Measurements from ENCODE around the gene OTUD5. TPM values are rescaled to one million over a fixed set of nuclear protein-coding genes. Genes with fewer than 3 reads are reported as not detected.

OTUD5 gene
- total RNA-seq, 1 donor from 2014 or later: 64.5 TPM

DNA sequence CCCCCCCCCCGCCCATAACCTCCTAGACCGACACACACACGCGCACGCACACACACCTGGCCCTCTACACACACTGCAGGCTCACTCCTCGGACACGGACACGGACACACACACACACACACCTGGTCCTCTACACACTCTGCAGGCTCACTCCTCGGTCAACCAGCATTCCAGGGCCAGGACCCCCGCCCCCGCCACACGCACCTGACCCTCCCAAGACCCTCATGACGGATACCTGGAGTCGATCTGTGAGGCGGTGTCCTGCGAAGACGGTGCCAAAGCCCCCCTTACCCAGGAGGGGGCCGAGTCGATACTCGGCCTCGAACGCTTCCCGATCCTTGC is 39.1 kb downstream of the OTUD5 start:
- DNase-seq (ENCODE audit: low spot score in 2 of 2, unreplicated experiment in 2 of 2): no peak
- TF ChIP-seq, protein P1, sequence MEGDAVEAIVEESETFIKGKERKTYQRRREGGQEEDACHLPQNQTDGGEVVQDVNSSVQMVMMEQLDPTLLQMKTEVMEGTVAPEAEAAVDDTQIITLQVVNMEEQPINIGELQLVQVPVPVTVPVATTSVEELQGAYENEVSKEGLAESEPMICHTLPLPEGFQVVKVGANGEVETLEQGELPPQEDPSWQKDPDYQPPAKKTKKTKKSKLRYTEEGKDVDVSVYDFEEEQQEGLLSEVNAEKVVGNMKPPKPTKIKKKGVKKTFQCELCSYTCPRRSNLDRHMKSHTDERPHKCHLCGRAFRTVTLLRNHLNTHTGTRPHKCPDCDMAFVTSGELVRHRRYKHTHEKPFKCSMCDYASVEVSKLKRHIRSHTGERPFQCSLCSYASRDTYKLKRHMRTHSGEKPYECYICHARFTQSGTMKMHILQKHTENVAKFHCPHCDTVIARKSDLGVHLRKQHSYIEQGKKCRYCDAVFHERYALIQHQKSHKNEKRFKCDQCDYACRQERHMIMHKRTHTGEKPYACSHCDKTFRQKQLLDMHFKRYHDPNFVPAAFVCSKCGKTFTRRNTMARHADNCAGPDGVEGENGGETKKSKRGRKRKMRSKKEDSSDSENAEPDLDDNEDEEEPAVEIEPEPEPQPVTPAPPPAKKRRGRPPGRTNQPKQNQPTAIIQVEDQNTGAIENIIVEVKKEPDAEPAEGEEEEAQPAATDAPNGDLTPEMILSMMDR (IDR thresholded peaks at IDR 0.05; ENCODE audit: unreplicated experiment): no peak
- peak overlapping the region; percentile 82 for H3K27ac Mint-ChIP-seq
- no peaks in the 10 kb centered on the region for H3K9me3 Mint-ChIP-seq
- H3K4me3 Mint-ChIP-seq: peak overlapping the region; percentile 73
- H3K4me1 Mint-ChIP-seq: peaks cover 22% of the 10 kb centered on the region
- H3K36me3 Mint-ChIP-seq: peaks cover 4% of the 10 kb centered on the region
- no peaks in the 10 kb centered on the region for H3K27me3 Mint-ChIP-seq (ENCODE audit: low read depth)

DNA sequence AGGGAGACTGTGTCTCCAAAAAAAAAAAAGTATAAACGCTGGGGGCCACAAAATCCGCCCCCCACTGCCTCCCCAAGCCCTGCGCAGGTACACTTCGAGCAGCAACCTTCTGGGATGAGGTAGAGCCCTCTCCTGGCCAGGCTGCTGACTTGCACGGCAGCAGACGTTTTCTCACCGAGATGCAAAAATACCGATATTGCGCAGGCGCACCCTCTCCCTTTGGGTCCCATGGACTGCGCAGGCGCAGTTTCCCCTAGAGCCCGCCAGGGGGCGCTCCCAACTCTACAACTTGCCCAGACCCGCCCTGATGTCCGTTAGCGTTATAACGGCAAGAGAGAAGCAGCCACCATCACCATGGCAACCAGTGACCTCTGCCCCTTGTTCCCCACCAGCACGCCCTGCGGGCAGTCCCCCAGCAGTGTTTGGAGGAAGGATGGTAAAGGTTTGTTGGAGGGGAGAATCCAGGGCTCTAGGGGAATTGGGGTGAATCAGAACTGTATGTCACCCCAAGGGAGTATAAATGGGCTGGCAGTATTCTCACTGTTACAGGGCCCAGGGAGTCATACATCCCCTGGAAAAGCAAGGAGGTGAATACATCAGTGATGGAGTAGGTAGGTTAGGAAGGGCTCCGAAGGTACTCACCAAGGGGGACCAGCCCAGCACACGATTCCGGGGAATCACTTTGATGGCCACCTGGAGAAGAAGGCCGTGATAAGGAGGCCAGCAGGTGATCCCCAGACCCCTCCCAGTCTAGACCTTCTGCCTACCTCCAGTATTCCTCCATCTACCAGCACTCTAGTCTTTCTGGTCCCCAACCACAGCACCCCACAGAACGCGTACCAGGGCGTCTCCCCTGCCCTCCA is 40.0 kb downstream of the OTUD5 start:
- peaks cover 4% of the 10 kb centered on the region for H3K36me3 Mint-ChIP-seq
- H3K4me3 Mint-ChIP-seq: peak overlapping the region; percentile 73
- peaks cover 24% of the 10 kb centered on the region for H3K4me1 Mint-ChIP-seq
- H3K27ac Mint-ChIP-seq: peak overlapping the region; percentile 88
- H3K9me3 Mint-ChIP-seq: no peaks in the 10 kb centered on the region
- DNase-seq (ENCODE audit: low spot score in 2 of 2, unreplicated experiment in 2 of 2): peak; percentile 72 to 93
- TF ChIP-seq, protein P1 (IDR thresholded peaks at IDR 0.05; ENCODE audit: unreplicated experiment): peak; percentile 91
- H3K27me3 Mint-ChIP-seq (ENCODE audit: low read depth): no peaks in the 10 kb centered on the region

DNA sequence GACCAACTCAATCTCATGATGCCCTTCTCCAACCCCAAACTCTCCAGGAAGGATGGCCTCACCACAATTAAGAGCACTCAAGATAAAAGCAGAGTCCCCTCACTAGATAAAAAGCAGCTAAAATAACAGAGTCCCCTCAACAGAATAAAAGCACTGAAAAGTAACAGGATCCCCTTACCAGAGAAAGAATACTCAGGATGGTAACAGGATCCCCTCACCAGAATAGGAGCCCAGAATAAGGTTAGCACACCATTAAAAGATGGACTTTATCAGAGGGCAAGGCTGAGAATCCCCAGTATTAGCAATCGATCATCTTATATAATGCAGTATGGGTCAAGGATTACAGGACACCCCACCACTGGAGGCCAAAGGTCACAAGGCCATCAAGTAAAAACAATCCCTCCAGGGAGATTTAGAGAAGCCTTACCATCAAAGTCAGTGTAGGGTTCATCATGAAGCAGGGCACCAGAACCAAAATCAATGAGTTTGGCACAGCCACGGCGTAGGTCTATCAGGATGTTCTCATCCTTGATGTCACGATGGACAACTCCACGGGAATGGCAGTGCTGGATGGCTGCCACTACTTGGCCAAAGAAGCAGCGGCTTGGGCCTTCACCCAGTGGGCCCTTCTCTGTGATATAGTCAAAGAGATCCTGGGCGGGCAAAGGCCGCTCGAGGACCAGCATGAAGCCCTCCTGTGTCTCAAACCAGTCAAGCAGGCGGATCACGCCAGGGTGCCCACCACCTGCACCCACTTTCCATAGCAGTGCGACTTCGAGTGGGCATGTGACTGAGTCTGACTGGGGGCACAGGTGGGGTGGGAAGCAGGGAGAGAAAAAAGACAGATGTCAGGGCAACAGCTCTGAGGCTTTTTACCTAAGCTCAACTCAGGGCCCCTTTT is 42.6 kb downstream of the OTUD5 start:
- H3K9me3 Mint-ChIP-seq: no peaks in the 10 kb centered on the region
- no peak overlapping the region for H3K27ac Mint-ChIP-seq
- no peaks in the 10 kb centered on the region for H3K27me3 Mint-ChIP-seq (ENCODE audit: low read depth)
- DNase-seq (ENCODE audit: low spot score in 2 of 2, unreplicated experiment in 2 of 2): no peak
- TF ChIP-seq, protein P1 (IDR thresholded peaks at IDR 0.05; ENCODE audit: unreplicated experiment): no peak
- H3K36me3 Mint-ChIP-seq: peaks cover 4% of the 10 kb centered on the region
- no peak overlapping the region for H3K4me3 Mint-ChIP-seq
- H3K4me1 Mint-ChIP-seq: peaks cover 35% of the 10 kb centered on the region

DNA sequence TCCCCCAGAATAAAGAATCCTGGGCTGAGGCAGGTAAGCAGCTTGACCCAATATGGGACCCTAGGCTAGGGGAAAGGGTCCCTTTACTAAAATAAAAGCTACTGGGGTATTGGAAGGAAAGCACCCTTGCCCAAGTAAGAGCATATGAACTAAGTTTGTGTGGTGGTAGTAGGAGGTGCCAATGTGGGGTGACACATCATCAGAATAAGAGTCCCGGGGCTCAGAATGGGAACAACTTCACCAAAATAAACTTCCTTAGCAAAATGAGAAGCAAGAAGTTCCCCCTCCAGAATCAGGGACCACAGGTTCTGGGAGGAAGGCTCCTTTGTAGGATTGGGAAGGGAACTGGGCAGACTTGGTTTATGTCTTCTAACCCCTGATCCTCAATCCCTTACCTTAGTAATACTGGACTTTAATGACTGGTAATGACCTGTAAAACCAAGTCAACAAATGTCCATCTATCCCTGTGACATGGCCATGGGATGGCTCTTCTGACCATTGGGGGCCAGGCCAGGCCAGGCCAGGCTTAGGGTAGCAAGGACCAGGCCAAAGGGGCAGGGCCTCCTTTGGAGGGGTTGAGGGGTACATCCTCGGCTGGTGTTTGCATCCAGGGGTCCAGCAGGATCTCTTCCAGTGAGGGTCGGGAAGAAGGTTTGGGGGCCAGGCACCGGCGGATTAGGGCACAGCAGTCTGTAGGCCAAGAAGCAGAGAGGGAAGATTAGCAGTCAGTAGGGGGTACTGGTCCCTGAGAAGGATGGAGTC is 43.6 kb downstream of the OTUD5 start:
- DNase-seq (ENCODE audit: low spot score in 2 of 2, unreplicated experiment in 2 of 2): no peak
- Mint-ChIP-seq H3K4me1 (peaks cover 30% of the 10 kb centered on the region), H3K27ac (no peak overlapping the region), H3K36me3 (peaks cover 4% of the 10 kb centered on the region), H3K9me3 (no peaks in the 10 kb centered on the region), H3K4me3 (no peak overlapping the region), H3K27me3 (ENCODE audit: low read depth) (no peaks in the 10 kb centered on the region)
- TF ChIP-seq, protein P1 (IDR thresholded peaks at IDR 0.05; ENCODE audit: unreplicated experiment): no peak

DNA sequence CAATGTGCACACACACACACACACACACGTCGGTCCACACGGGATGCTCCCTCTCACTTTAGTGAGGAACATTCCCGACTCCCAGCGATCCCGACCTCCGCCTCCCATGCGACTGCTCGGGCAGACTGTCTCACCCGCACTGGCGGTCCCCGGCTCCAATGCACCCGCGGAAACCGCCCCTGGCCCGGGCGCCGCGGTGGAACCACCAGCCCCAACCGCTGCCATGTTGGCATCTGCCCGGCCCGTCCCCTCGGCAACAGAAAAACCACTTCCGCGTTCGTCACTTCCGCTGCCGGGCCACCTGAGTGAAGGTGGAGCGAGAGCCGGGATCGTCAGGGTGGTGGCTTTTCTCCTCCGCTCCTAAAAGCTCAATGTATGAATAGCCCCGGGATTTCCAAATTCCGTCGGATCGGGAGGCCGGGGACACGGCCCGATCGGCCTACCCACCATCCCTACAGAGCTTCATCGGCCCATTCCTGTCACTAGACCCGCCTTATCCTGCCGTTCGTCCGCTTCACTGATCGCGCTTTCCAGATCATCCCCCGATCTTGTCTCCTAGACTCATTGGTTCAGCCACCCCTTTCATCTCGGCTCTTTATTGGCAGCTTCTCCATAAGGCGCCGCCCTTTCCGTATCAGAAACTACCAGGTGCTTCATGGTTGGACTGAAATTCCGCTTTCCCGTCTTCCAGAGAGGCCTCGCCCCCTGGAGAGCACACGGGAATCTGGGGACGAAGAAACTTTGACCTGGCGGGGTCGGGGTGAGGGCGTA is 45.8 kb downstream of the OTUD5 start, which contains the start of gene SLC35A2:
Gene SLC35A2 (minus strand): TSS at position 235 of the 771 bp plus-strand sequence. CDS start 10 bp downstream, at position 225.
- TF ChIP-seq, protein P1 (IDR thresholded peaks at IDR 0.05; ENCODE audit: unreplicated experiment): no peak
- peaks cover 3% of the 10 kb centered on the region for H3K9me3 Mint-ChIP-seq
- H3K4me3 Mint-ChIP-seq: peak within 1 kb of the TSS; percentile 82
- peak within 1 kb of the TSS; percentile 99 for H3K27ac Mint-ChIP-seq
- H3K36me3 Mint-ChIP-seq: peaks cover 7% of the 10 kb centered on the region
- H3K27me3 Mint-ChIP-seq (ENCODE audit: low read depth): no peaks in the 10 kb centered on the region
- peaks cover 15% of the 10 kb centered on the region for H3K4me1 Mint-ChIP-seq
- peak; percentile 71 to 86 for DNase-seq (ENCODE audit: low spot score in 2 of 2, unreplicated experiment in 2 of 2)

Measured in mesothelial cell of epicardium (in vitro differentiated cells).